ENCODE data around the gene SMAD6.

The SMAD6 gene

GRCh38 chr15:66803182-66803729, 101.2 kb downstream of the SMAD6 start:
- TF ChIP-seq EZH2 (optimal IDR thresholded peaks at IDR 0.05; ENCODE audit: low read depth, low read length) (no peak), EZH2phosphoT487 (IDR thresholded peaks at IDR 0.05; ENCODE audit: low read length) (no peak), CTCF (IDR thresholded peaks at IDR 0.05; ENCODE audit: low read length) (no peak)
- no peaks in the 10 kb centered on the region for H3K9me2 ChIP-seq (replicated peaks; ENCODE audit: insufficient read depth, low read length)
- no peaks in the 10 kb centered on the region for H3K27me3 ChIP-seq (replicated peaks; ENCODE audit: insufficient read depth, low read length)
- H3K9me3 ChIP-seq (replicated peaks; ENCODE audit: insufficient read depth, low read length): no peaks in the 10 kb centered on the region
- no peaks in the 10 kb centered on the region for H3K79me2 ChIP-seq (ENCODE audit: low read length)
- H3K4me3 ChIP-seq (ENCODE audit: low read length): no peak overlapping the region
- no peak overlapping the region for H3K4me2 ChIP-seq (ENCODE audit: low read depth, low read length)
- H2AFZ ChIP-seq (ENCODE audit: low read length): no peak overlapping the region
- H3F3A ChIP-seq (ENCODE audit: insufficient read depth, low read length): no peaks in the 10 kb centered on the region
- no peak overlapping the region for H3K27ac ChIP-seq (ENCODE audit: low read length)
- no peak for DNase-seq
- H3K36me3 ChIP-seq (replicated peaks; ENCODE audit: insufficient read depth, low read length): no peaks in the 10 kb centered on the region
- H3K9ac ChIP-seq (ENCODE audit: low read length): no peak overlapping the region
- no peaks in the 10 kb centered on the region for H3K4me1 ChIP-seq (ENCODE audit: low read length)
- H4K20me1 ChIP-seq (ENCODE audit: insufficient read depth, low read length): no peaks in the 10 kb centered on the region

- H3K4me1 ChIP-seq (ENCODE audit: low read length): no peaks in the 10 kb centered on the region
Measured at GRCh38 chr15:66803749-66804148, 101.7 kb downstream of the SMAD6 start.

GRCh38 chr15:66805202-66805885, 103.3 kb downstream of the SMAD6 start:
- no peak for DNase-seq
- Histone ChIP-seq H3F3A (ENCODE audit: insufficient read depth, low read length) (no peaks in the 10 kb centered on the region), H3K27me3 (replicated peaks; ENCODE audit: insufficient read depth, low read length) (no peaks in the 10 kb centered on the region), H3K4me2 (ENCODE audit: low read depth, low read length) (no peak overlapping the region), H3K9ac (ENCODE audit: low read length) (no peak overlapping the region), H3K4me3 (ENCODE audit: low read length) (no peak overlapping the region), H4K20me1 (ENCODE audit: insufficient read depth, low read length) (no peaks in the 10 kb centered on the region), H2AFZ (ENCODE audit: low read length) (no peak overlapping the region), H3K9me3 (replicated peaks; ENCODE audit: insufficient read depth, low read length) (no peaks in the 10 kb centered on the region), H3K36me3 (replicated peaks; ENCODE audit: insufficient read depth, low read length) (no peaks in the 10 kb centered on the region), H3K27ac (ENCODE audit: low read length) (no peak overlapping the region), H3K4me1 (ENCODE audit: low read length) (no peaks in the 10 kb centered on the region), H3K9me2 (replicated peaks; ENCODE audit: insufficient read depth, low read length) (no peaks in the 10 kb centered on the region), H3K79me2 (ENCODE audit: low read length) (no peaks in the 10 kb centered on the region)
- TF ChIP-seq EZH2phosphoT487 (IDR thresholded peaks at IDR 0.05; ENCODE audit: low read length): no peak
- TF ChIP-seq EZH2 (optimal IDR thresholded peaks at IDR 0.05; ENCODE audit: low read depth, low read length): no peak
- TF ChIP-seq CTCF (IDR thresholded peaks at IDR 0.05; ENCODE audit: low read length): no peak

More at GRCh38 chr15:66803749-66804148, 101.7 kb downstream of the SMAD6 start:
- no peak overlapping the region for H3K4me2 ChIP-seq (ENCODE audit: low read depth, low read length)
- H3F3A ChIP-seq (ENCODE audit: insufficient read depth, low read length): no peaks in the 10 kb centered on the region
- no peak overlapping the region for H3K4me3 ChIP-seq (ENCODE audit: low read length)
- H3K27me3 ChIP-seq (replicated peaks; ENCODE audit: insufficient read depth, low read length): no peaks in the 10 kb centered on the region
- no peak for DNase-seq
- H3K9ac ChIP-seq (ENCODE audit: low read length): no peak overlapping the region
- H3K27ac ChIP-seq (ENCODE audit: low read length): no peak overlapping the region
- H3K79me2 ChIP-seq (ENCODE audit: low read length): no peaks in the 10 kb centered on the region
- H4K20me1 ChIP-seq (ENCODE audit: insufficient read depth, low read length): no peaks in the 10 kb centered on the region
- H3K36me3 ChIP-seq (replicated peaks; ENCODE audit: insufficient read depth, low read length): no peaks in the 10 kb centered on the region
- H3K9me2 ChIP-seq (replicated peaks; ENCODE audit: insufficient read depth, low read length): no peaks in the 10 kb centered on the region
- no peak overlapping the region for H2AFZ ChIP-seq (ENCODE audit: low read length)
- TF ChIP-seq EZH2phosphoT487 (IDR thresholded peaks at IDR 0.05; ENCODE audit: low read length): no peak
- no peak for TF ChIP-seq EZH2 (optimal IDR thresholded peaks at IDR 0.05; ENCODE audit: low read depth, low read length)
- TF ChIP-seq CTCF (IDR thresholded peaks at IDR 0.05; ENCODE audit: low read length): no peak
- H3K9me3 ChIP-seq (replicated peaks; ENCODE audit: insufficient read depth, low read length): no peaks in the 10 kb centered on the region

Data from MM.1S (cell line).